NB4 (cell line): ENCODE results near the gene KIF21A.

Experiments used
- DNase-seq: peaks from one replicate; pipeline ENCODE4 v3.0.0; 2010; ENCODE audit warnings: low read depth
- H3K4me3 ChIP-seq: one replicate; pipeline ENCODE4 v1.5.1; 2011; ENCODE audit warnings: mild to moderate bottlenecking, low read depth, low read length, moderate library complexity
- CTCF ChIP-seq: IDR thresholded peaks from one replicate; pipeline ENCODE4 v1.5.1; 2012; ENCODE audit warnings: low read depth, low read length
- MAX ChIP-seq: IDR thresholded peaks from 2 replicates; pipeline ENCODE4 v1.6.1; 2011; ENCODE audit warnings: low read depth, low read length
- MYC ChIP-seq: IDR thresholded peaks from 2 replicates; pipeline ENCODE4 v1.6.1; 2011; ENCODE audit warnings: low read depth, low read length
- POLR2A ChIP-seq: IDR thresholded peaks from 2 replicates; pipeline ENCODE4 v1.6.1; 2011; ENCODE audit warnings: mild to moderate bottlenecking; ENCODE audit not compliant: insufficient read length; ENCODE audit errors: extremely low read depth

Gene KIF21A

GRCh38 chr12:39329018-39329417, 113.9 kb downstream of the KIF21A start:
- no peak for DNase-seq
- TF ChIP-seq MAX (no peak), MYC (no peak), POLR2A (no peak), CTCF (no peak)

GRCh38 chr12:39327965-39328364, 115.0 kb downstream of the KIF21A start:
- no peak overlapping the region for H3K4me3 ChIP-seq
- no peak for DNase-seq
- no peak for TF ChIP-seq MAX
- TF ChIP-seq MYC: no peak
- no peak for TF ChIP-seq CTCF
- no peak for TF ChIP-seq POLR2A

More at GRCh38 chr12:39329018-39329417, 113.9 kb downstream of the KIF21A start:
- H3K4me3 ChIP-seq: no peak overlapping the region

- no peak for DNase-seq
These were observed 115.4 kb downstream of the KIF21A start for GRCh38 chr12:39327510-39327909.

GRCh38 chr12:39319180-39319579, 123.7 kb downstream of the KIF21A start:
- no peak overlapping the region for H3K4me3 ChIP-seq
- no peak for DNase-seq
- no peak for TF ChIP-seq MAX
- TF ChIP-seq MYC: no peak
- no peak for TF ChIP-seq POLR2A
- no peak for TF ChIP-seq CTCF

More at GRCh38 chr12:39327510-39327909, 115.4 kb downstream of the KIF21A start:
- H3K4me3 ChIP-seq: no peak overlapping the region
- TF ChIP-seq POLR2A (no peak), MYC (no peak), MAX (no peak), CTCF (no peak)

GRCh38 chr12:39314547-39314946, 128.4 kb downstream of the KIF21A start:
- no peak overlapping the region for H3K4me3 ChIP-seq
- DNase-seq: no peak
- no peak for TF ChIP-seq CTCF
- TF ChIP-seq MYC: no peak

GRCh38 chr12:39309516-39309915, 133.4 kb downstream of the KIF21A start:
- no peak for DNase-seq
- no peak overlapping the region for H3K4me3 ChIP-seq
- TF ChIP-seq CTCF (no peak), MAX (no peak), POLR2A (no peak), MYC (no peak)
